ENCODE data around the gene OSBPL7.

DNA sequence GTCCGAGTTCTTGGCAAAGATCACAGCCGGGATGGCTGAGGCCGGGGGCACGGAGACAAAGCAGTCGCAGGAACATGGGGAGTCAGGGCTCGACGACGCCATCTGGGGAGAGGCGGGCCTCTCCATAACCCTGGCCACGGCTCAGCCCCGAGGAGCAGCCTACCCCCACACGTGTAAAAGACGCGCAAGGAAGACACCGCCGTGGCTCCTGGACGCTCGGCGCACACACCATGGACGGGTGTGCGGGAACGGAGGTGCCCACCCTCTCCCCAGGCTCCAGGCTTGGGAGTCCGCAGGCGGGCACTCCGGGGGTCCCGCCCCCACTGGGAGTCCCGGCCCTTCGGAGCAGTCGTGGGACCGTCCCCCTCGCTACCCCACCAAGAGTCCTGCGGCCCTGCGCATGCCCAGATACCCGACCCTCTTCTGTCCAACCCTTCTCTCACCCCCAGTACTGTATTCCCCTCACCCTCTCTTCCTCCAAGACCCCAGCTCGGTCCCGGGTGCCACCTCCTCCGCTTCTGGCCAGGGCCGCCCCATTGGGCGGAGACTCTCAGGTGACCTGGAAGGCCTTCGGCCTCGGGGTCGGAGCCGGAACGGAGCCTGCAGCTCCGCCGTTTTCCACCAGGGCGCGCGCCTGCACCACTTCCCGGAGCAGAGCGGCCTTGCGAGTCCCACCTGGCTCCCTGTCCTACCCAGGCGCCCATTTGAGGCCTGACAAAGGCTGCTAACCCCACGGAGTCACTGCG lies 19.3 kb upstream of the OSBPL7 start, which contains the start of gene SCRN2:
- TF ChIP-seq EZH2 (IDR thresholded peaks at IDR 0.05) (no peak), POLR2AphosphoS5 (IDR thresholded peaks at IDR 0.05; ENCODE audit: borderline replicate concordance, low read depth, low read length) (no peak)

All from SK-N-MC (cell line).